IPS DF 19.7 (cell line): ENCODE measurements around the gene BCL2L11.

Experiments
- DNase-seq: peaks from one replicate; pipeline ENCODE4 v3.0.0-alpha.2; 2013; ENCODE audit warnings: low read depth, low spot score

Gene BCL2L11

DNA sequence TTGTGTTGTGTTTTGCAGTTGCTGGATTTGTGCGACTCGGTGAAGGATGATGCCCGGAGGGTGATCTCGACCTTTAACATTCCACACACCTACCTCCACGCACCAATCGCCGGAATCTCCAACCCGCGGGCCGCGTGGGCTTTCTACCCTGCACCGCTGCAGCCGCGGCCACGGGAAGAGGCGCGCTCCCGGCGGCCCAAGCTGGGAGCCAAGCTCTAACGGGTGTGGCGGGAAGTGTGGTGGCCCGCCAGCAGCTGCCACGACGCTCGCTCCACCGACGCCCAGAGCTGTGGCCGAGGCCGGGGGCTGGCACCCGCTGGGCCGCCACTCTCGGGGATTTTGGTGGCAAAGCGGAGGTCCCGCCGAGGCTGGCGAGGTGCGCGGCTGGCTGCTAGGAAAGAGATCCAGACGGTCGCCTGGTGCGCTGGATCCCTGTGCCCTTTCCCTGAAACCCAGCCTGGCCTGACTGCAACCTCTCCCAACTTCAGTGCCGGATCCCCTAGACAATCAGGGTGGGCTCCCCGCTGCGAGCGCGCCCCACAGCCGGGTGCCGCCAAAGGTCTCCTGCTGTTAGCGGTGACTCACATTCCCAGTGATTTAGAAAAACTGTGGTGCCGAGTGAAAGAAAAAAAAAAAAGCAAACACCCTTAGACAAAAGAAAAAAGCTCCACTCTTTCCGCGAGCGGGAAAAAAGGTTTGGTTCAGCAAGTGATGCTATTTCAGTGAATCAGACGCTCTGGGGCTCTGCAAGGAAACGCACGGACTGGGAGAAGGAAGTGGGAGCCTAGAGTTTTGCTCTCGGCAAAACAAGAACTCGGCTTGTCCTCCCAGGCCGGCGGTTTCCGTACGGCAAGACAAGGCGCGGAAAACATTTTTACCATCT, 2.9 kb upstream of the BCL2L11 start:
- no peak for DNase-seq

DNA sequence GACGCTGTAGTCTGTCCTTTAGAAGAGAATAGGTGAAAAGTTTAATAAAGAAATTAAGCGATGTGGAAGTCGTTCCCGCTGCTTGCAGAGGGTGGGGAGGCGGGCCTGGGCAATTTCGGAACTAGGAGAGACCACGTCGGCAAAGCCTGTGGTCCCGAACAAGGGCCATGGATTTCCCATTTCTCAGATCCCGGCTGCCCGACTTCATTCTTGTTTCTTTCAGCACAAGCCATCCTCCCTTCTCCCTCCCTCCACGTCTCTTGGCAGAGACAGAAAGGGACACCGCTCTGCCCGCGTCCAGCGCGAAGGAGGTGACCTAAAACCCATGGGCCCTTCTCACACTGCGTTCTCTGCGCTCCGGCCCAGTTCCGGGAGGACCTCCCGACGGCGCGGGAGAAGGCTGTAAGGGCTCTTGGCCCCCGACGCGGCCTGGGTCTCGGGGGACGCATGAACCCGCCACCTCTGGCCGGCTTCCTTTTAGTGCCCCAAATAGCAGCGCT, 2.2 kb upstream of the BCL2L11 start:
- DNase-seq = no peak

DNA sequence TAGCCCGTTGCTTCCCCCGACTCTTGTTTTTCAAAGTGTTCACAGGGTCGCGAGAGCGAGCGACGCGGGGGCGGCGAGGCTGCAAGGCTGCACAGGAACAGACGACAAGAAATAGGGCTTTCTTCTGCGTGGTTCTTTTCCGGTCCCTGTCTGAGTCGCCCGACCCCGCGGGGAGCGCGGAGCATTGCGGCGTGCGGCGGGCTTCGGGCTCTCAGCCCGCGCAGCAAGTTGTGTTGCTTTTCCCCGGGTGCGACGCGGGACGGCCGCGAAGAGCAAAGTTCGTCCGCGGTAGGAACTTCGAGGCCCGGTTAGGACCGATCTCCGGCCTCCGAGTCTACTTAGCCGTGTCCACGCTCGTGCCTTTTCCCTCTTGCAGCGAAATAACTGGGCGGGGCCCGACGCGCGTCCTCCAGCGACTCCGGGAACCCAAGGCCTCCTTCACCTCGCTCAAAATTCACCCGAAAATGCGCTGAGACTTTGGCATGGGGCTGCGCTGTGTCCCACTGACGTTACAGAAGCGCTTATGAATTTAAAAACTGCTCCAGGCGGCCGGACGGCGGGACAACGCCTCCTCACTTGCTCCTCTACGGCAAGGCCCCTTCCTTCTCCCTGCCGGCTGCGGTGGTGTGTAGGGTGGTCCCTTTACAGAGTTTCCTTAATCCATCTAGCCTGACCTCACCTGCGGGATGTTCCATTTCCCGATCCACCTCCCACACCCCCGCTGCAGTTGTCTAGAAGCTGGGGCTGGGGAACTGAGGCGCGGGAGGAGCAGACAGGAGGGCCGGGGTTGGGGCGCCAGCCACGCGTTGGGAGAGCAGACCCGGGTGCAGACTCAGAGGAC, 1.5 kb upstream of the BCL2L11 start:
- no peak for DNase-seq

DNA sequence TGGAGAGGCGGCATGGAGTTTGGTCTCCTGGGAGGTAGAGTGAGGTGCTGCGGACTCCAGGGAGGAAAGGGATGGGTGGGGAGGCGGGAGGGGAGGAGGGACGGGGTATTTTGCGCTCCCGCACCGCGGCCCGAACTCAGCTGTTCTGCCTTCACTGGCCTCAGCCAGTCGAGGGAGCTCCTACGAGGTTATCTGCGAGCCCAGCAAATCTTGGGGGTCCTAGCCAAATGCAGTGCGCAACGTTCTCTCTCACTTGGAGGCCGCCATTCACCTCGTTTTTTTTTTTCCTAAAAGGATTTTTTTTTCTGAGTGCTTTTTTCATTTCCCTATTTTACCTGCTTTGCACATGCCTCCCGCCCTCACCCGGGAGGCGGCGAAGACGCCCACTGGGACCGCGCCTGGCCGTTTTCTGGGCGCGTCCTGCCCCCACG, 877 bp upstream of the BCL2L11 start:
- DNase-seq = no peak

DNA sequence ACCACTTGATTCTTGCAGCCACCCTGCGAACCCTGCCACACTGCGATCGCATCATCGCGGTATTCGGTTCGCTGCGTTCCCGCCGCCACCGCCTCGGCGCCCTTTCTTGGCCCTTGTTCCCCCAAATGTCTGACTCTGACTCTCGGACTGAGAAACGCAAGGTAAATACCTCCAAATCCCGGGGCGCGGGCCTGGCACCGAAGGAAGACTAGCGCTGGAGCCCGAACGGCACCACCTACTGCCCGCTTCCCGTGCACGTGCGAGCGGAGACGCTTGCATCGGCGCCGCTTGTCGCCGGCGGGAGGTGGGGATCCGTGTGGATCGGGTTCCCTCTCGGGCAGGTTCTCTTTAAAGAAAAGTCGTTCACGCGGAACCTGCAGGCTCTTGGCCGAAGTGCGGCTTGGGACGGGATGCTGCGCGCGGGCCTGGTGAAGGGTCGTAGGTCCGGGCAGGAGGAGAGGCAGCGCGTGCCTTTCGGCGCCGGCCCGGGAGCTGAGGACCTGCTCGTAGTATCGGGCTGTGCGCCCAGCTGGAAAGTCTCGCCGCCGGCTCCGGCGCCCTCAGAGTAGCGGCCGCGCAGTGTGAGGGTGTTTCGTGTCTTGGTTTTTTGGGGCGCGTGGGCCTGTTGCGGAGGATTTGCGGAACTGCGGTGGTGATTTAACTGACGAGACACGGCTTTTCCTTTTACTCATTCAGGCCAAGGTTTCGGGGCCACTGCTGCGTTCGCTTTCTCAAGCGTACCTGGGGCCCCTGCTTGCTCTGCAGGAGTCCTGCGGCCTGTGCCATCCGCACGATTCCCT, 514 bp downstream of the BCL2L11 start:
- DNase-seq = no peak

DNA sequence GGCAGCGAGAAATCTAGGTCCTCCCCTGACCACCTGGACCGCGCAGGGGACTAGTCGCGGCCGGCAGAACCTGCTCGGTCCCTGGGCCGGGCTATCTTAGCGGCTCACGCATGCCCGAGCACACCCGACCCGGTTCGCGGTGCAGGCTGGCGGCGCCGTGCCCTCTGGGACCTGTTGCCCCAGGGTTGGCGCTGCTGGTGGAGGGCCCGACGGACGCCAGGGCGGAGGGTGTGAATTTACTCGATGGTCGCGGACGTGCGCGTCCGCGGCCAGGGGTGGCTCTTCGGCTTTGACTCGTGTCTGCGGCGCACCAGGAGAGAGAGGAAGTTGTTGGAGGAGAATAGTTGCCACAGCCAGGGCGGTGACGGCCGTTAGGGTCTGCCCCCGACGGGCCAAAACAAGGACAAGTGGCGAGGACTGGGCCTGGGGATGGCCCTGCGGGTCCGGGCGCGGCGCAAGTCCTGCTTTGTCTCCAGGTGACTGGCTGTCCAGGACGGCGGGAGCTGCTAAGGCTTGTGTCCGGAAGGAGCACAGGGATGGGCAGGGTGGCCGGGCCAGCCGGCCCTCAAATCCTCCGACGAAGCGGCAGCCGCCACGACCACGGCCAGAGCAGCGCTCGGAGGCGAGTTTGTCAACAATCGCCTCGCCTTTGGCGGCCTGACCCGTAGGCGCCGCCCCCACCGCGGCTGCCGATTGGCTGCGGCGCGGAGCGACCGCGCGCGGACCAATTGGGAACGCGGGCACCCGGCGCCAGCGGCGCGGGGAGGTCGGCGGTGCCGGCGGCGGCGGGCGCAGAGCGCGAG, 1.3 kb downstream of the BCL2L11 start:
- DNase-seq = no peak

DNA sequence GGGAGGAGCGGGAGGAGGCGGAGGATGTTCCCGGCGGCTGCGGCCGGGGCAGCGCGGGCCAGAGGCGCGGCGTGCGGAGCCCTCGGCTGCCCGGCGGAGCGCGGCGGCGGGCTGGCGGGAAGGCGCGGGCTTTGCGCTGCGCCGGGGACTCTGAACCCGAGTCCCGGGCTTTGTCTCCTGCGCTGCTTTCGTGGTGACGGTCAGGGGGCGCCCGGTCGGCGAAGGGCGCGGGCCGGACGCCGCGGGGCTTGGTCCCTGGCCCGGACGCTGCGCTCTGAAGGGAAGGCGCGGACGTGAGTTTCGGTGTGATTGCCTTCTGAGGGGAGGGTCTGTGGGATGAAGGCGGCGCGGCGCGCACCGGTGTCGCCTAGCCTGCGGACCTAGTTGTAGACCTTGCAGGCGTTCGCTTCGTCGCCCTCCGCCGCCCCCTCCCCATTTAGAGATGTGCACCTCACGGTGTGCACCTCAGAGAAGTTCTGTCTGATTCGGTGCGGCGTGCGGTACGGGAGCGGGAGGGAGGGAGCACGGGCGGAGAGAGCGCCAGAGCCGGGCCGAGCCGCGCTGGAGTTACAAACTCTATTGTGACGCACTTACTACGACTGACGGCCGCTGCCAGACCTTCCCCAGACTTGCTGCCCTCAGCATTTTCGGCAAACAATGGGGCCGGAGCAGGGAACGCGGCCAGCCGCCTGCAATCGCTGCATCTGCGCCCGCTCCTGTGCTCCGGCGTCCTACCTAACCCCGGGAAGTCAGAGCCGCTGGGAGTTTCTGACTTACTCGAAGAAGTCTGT, 2.1 kb downstream of the BCL2L11 start:
- no peak for DNase-seq

DNA sequence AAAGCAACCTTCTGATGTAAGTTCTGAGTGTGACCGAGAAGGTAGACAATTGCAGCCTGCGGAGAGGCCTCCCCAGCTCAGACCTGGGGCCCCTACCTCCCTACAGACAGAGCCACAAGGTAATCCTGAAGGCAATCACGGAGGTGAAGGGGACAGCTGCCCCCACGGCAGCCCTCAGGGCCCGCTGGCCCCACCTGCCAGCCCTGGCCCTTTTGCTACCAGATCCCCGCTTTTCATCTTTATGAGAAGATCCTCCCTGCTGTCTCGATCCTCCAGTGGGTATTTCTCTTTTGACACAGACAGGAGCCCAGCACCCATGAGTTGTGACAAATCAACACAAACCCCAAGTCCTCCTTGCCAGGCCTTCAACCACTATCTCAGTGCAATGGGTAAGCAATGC, 3.0 kb downstream of the BCL2L11 start:
- no peak for DNase-seq

DNA sequence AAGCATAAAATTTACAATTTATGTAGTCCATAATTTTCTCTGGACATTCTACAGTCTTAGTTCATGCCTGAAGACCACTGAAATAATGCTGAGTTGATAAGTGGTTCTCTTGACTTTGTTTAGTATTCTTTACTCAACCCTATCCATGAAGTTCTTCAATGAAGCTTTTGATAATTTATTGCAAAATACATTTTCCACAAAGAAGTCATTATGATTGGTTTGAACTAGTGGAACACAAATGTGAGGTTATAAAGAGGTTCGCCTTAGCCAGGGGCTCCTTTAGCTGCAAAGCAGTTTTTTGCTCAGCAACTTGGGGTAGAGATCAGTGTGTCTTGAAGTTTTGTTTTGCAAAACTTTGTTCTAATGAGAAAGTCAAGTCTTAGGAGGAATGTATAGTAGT, 5.9 kb downstream of the BCL2L11 start:
- no peak for DNase-seq

DNA sequence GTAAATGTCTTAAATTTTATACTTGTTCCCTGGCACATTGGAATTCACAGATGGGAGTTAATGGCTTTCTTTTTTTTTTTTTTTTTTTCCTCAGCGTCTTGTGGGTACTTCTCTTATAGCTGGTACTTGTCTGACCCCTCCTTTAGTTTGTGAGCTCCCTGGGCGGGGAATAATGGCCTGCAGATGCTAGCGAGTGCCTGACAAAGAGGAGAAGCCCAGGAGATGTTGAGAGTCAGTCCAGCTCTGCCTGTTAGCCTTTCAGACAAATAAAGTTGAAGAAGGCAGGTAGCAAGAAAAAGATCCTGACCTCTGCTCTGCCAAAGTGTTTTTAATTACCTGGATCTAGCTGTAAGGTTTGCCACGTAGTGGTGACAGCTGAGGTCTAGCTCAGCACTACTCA, 6.6 kb downstream of the BCL2L11 start:
- no peak for DNase-seq

DNA sequence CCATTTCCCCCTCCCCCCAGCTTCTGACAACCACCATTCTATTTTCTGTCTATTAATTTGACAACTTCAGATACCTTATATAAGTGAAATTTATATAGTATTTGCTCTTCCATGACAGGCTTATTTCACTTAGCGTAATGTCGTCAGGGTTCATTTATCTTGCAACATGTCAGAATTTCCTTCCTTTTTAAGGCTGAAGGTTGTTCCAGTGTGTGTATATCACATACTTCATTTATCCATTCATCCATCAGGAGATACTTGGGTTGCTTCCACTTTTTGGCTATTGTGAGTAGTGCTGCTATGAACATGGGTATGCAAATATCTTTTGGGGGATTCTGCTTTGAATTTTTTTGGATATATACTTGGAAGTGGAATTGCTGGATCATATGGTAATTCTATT, 7.4 kb downstream of the BCL2L11 start:
- no peak for DNase-seq

DNA sequence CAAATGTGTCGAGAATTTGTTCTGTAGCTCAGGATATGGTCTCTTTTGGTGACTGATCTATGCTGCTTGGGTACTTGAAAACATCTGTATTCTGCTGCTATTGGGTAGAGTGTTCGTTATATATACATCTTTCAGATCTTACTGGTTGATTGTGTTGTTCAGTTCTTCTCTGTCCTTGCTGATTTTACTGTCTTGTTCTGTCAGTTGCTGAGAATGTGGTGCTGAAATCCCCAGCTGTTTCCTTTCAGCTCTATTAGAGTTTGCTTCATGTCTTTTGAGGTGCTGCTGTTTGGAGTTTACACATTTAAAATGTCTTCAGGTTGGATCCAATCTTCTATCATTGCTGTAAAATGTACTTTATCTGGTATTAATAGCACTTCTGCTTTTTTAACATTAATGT, 12.9 kb downstream of the BCL2L11 start:
- no peak for DNase-seq

DNA sequence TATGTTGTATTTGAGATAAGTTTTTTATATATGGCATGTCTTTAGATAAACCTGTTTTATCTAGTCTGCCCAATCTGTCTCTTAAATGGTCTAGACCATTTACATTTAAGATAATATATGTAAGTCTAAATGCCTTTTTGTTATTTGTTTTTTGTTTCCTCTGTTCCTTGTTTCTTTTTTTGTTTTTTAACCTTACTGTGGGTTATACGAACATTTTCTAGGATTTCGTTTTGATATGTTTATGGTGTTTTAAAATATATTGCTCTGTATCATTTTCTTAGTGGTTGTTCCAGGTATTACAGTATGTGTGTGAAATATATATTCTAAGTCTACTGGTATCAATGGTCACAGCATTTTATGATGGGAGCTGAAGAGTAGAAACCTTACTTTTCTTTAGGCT, 13.3 kb downstream of the BCL2L11 start:
- DNase-seq = no peak

DNA sequence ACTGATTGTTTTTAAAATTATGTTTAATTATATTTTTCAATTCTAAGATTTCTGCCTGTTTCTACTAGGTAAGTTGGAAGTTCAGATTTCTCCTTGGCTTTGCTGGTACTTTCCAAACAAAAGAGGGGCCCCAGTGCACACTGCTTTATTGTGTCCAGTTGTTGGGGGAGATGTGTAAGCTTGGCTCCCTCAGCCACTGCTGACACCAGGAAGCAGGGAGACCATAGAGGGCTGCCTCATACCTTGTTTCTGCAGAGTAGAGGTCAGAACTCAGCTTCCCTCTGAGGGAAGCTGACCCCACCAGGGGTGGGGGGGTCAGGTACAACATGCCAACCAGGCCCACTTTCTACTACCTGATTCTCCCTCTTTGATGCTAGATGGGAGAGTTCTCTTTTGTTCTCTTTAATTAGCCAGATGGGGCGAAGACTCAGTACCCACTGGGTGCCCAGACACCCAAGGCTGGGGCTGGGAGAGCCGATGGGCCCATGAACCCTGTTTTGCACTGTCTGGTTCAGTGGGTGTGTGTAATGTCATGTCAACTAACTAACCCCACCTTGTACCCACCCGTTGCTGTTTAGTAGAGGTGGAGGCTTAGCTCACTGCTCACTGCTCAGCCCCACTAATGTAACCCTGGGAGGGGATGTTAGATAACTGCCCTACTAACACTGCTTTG, 14.7 kb downstream of the BCL2L11 start:
- no peak for DNase-seq

DNA sequence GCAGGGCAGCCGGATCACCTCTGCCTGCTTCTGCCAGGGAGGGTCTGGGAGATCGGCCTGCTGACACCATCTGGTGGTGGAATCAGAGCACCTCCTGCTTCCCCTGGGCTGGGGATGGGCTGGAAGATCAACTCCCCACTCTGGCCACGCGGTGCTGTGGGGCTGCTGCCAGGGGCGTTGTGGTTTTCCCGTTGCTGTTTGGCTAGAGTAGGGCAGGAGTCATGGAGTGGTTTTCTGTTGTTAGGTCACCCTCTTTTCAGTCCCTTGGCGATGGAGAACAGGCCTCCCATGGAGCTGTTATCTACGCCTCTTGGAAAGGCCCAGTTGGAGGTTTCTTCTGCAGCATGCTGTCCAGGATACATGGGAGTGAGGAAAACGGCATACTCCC, 15.2 kb downstream of the BCL2L11 start:
- DNase-seq = no peak

DNA sequence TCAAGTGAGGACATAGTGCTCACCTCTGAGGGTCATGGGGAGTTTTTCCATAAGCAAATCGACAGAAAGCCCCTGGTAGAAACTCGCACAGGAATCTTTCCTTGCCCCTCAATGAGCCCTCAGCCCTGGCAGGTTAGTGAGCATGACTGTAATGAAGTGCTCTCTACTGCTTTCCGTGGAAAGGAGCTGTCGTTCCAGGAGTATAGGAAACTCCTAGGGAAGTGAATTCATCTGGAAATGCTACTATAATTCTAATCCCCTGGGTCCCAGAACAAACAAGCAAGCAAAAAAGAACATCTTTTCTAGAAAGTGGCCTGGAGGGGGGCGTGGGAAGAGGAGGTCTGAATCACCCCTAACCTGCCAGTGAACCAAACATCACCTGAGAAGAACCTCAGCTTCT, 18.1 kb downstream of the BCL2L11 start:
- DNase-seq = no peak

DNA sequence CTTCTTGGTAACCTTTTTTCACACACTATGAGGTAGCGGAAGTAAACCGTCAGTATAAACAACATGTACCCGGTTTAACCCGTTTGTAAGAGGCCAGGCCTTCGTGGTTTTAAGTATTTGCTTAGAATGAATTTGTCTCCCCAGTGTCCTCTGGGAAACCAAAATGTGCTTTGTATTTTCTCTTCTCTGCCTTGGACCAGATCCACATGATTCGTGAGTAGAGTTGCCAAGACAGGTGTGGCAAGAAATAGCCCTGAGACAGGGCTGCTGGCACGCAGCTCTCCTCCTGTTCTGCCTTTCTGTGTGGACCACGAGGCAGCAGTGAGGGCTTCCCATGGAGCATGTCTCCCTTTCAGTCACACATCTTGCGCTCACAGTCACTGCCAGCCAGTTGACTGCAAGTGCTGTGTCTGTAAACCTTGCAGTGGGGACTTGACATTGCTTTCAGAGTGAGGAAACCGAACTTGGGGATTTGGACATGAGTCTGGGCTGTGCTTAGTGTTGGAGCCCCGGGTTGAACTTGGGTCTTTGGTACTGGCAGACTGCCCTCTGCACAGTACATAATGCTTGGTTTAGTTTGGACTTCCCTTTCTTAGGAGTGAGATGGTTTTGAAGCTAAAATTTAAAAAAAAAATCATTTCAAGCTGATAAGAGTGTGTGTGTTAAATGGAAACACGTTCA, 19.1 kb downstream of the BCL2L11 start:
- no peak for DNase-seq

DNA sequence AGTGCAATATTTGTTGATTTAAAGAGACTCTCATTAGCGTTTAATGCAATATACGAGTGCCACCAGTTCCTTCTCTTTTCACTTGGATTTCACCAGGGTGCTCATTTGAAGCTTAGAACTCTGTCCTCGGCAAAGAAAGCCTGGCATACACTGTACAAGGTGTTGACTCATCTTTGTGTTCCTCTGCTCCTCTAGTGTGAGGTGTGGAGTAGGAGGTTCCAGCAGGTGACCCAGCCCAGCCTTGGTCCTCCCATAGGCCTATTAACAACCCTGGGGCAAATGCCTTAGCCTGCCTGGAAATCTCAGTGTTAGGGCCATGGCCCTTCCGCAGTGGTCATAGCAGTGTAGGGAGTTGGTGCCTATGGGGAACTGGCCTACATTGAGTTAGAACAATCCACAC, 20.1 kb downstream of the BCL2L11 start:
- no peak for DNase-seq

DNA sequence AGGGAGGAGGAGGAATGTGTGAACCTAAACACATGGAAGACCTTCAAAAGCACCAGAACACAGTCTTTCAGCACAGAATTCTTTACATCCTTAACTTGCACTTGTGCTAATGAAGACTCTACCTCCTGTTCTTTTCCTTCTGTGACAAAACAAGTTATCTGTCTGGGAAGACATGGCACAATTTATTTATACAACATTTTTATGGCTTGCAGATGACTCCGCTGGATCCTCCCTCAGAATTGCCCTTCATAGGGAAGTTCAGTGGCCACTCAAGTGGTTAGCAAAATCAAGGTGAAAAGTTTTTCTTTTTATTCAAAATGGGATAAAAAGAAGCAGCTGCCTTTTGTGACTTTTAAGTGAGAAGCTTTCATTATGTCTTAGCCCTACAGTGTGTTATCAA, 21.4 kb downstream of the BCL2L11 start:
- no peak for DNase-seq
